Effector CD4-positive, alpha-beta T cell (primary cell): ENCODE results near the gene ZNF541.

ENCODE experiments used
- DNase-seq: peaks from one replicate; pipeline ENCODE4 v3.0.0-alpha.2; 2020

The ZNF541 gene

GRCh38 chr19:47542030-47542475 lies 30.9 kb downstream of the ZNF541 start:
- DNase-seq = no peak

- peak; percentile 31 for DNase-seq
Measured at GRCh38 chr19:47541518-47541917, 31.4 kb downstream of the ZNF541 start.

- no peak for DNase-seq
Measured at GRCh38 chr19:47540748-47541147, 32.2 kb downstream of the ZNF541 start.

- no peak for DNase-seq
Measured at GRCh38 chr19:47539747-47540311, 33.1 kb downstream of the ZNF541 start.

- no peak for DNase-seq
Measured at GRCh38 chr19:47538812-47539211, 34.1 kb downstream of the ZNF541 start.

GRCh38 chr19:47537493-47537892 lies 35.5 kb downstream of the ZNF541 start:
- no peak for DNase-seq

GRCh38 chr19:47534628-47535027 lies 38.3 kb downstream of the ZNF541 start:
- no peak for DNase-seq

- DNase-seq = no peak
Measured at GRCh38 chr19:47531640-47532387, 41.1 kb downstream of the ZNF541 start.

GRCh38 chr19:47529018-47529742 lies 43.8 kb downstream of the ZNF541 start:
- no peak for DNase-seq

- no peak for DNase-seq
Measured at GRCh38 chr19:47526798-47527197, 46.1 kb downstream of the ZNF541 start.

GRCh38 chr19:47523473-47523872 lies 49.5 kb downstream of the ZNF541 start:
- DNase-seq = no peak
